DND-41 (cell line): Measurements from ENCODE around the gene WHRN.

Experiments
- EZH2 ChIP-seq: IDR thresholded peaks from 3 replicates; pipeline ENCODE4 v1.6.1; 2012; ENCODE audit warnings: borderline replicate concordance, low read depth, mild to moderate bottlenecking, moderate library complexity, low read length, inconsistent platforms; ENCODE audit not compliant: severe bottlenecking
- TF ChIP-seq, protein P1 (sequence below): IDR thresholded peaks from 2 replicates; pipeline ENCODE4 v1.5.1; 2012; ENCODE audit warnings: borderline replicate concordance, low read length, moderate library complexity, mild to moderate bottlenecking; ENCODE audit not compliant: poor library complexity, severe bottlenecking; ENCODE audit errors: extremely low read depth

DNA sequence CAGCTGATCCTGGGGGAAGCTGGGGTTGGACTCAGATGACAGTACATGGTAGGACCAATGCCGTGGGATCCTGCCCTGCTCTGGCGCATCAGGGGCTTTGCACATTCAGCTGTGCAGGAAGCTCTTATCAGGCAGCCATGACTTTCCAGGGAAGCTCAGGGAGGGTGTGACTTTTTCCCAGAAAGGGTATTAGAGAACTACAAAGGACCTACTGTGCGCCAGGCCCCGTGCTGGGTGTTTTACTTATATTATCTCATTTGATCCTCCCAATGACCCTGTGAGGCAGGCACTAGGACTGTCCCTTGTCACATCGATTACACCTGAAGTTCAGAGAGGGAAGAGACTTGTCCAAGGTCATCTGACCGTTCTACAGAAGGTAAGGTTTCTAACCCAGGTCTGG, 93.8 kb downstream of the WHRN start:
- no peak for TF ChIP-seq EZH2
- TF ChIP-seq, protein P1, sequence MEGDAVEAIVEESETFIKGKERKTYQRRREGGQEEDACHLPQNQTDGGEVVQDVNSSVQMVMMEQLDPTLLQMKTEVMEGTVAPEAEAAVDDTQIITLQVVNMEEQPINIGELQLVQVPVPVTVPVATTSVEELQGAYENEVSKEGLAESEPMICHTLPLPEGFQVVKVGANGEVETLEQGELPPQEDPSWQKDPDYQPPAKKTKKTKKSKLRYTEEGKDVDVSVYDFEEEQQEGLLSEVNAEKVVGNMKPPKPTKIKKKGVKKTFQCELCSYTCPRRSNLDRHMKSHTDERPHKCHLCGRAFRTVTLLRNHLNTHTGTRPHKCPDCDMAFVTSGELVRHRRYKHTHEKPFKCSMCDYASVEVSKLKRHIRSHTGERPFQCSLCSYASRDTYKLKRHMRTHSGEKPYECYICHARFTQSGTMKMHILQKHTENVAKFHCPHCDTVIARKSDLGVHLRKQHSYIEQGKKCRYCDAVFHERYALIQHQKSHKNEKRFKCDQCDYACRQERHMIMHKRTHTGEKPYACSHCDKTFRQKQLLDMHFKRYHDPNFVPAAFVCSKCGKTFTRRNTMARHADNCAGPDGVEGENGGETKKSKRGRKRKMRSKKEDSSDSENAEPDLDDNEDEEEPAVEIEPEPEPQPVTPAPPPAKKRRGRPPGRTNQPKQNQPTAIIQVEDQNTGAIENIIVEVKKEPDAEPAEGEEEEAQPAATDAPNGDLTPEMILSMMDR, result no peak
